ENCODE measurements around the gene LSS.
"Not testable (repeated sequence)": the region's sequence is repeated elsewhere in the genome, so short reads cannot be mapped to it uniquely, and the experiment has no call there.

LSS gene

DNA sequence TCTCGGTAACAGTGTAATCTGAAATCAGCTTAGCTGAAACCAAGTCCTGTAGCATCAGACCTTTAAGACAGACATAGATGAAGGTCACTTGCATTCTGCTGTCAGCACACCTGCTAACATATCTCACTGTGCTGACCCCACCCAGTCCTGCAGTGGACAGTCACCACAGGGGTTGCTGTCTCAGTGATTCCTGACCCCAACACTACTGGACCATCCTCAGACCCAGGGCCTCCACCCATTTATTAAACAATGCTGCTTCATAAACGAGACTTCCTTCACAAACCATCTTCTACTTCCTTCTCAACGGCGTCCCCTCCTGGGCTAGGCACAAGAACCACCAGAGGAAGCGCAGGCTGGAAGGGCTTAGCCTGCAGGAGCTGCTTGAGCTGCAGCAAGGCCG, 17.8 kb upstream of the LSS start:
- DNase-seq (ENCODE audit: low read depth in 2 of 2, low spot score in 1 of 2): no peak

GRCh38 chr21:46245213-46245915, 16.8 kb upstream of the LSS start:
- no peak for DNase-seq (ENCODE audit: low read depth in 2 of 2, low spot score in 1 of 2)

GRCh38 chr21:46244602-46245001, 16.0 kb upstream of the LSS start:
- DNase-seq (ENCODE audit: low read depth in 2 of 2, low spot score in 1 of 2): no peak

GRCh38 chr21:46243960-46244361, 15.4 kb upstream of the LSS start:
- DNase-seq (ENCODE audit: low read depth in 2 of 2, low spot score in 1 of 2): no peak

DNA sequence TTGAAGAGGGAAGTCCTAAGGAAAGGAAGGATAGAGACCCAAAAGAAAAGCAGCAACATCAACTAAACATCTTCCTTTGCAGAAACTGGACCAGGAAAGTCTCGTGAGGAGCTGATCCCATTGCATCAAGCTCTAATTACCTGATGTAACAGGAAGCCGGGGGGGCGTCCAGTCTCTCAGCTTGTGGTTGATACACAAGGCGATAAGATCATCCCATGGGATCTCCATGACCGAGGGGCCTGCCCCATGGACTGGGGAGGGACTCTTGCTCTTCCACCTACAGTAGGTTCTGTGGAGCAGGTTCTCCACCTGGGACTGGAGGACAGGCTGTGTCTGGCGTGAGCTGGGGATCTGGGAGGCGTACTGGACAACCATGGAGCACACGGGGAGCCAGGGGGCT, 14.8 kb upstream of the LSS start:
- DNase-seq (ENCODE audit: low read depth in 2 of 2, low spot score in 1 of 2): no peak

DNA sequence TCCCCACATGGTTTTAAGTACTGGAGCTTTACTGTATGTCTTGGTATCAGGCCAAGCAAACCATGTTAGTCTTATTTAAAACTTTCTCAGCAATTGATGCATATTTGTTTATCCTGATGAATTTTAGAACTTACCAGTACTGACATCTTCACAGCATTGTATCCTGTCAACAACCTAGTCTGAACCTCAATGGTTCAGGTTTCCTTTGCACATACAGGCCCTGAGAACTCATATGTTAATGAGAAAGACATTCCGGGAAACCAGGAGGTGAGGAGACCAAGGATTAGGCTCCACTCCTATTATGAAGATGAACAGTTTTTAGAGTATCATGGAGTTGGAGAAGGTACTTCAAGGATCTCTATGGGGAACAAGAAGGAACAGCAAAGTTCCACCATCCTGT, 13.0 kb upstream of the LSS start:
- not testable (repeated sequence) for DNase-seq (ENCODE audit: low read depth in 2 of 2, low spot score in 1 of 2)

GRCh38 chr21:46239817-46240325, 11.3 kb upstream of the LSS start:
- DNase-seq (ENCODE audit: low read depth in 2 of 2, low spot score in 1 of 2): no peak

GRCh38 chr21:46237474-46237873, 8.9 kb upstream of the LSS start:
- DNase-seq (ENCODE audit: low read depth in 2 of 2, low spot score in 1 of 2): no peak

GRCh38 chr21:46234436-46234950, 5.9 kb upstream of the LSS start:
- DNase-seq (ENCODE audit: low read depth in 2 of 2, low spot score in 1 of 2): no peak

DNA sequence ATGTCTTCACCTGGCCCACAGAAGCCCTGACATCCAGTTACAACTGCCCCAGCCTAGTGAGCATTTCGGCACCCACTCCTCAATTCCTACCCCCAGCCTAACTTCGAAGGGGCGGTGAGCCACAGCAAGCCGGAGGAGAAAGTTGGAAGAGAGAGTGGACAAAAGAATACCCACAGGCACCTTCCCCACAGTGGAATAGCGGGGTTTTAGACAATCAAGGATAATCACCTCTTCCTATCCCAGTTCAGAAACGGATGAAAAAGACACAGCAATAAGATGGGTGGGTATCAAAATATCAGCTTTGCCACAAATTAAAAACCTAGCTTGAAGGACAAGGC, 1.3 kb upstream of the LSS start:
- DNase-seq (ENCODE audit: low read depth in 2 of 2, low spot score in 1 of 2): no peak

DNA sequence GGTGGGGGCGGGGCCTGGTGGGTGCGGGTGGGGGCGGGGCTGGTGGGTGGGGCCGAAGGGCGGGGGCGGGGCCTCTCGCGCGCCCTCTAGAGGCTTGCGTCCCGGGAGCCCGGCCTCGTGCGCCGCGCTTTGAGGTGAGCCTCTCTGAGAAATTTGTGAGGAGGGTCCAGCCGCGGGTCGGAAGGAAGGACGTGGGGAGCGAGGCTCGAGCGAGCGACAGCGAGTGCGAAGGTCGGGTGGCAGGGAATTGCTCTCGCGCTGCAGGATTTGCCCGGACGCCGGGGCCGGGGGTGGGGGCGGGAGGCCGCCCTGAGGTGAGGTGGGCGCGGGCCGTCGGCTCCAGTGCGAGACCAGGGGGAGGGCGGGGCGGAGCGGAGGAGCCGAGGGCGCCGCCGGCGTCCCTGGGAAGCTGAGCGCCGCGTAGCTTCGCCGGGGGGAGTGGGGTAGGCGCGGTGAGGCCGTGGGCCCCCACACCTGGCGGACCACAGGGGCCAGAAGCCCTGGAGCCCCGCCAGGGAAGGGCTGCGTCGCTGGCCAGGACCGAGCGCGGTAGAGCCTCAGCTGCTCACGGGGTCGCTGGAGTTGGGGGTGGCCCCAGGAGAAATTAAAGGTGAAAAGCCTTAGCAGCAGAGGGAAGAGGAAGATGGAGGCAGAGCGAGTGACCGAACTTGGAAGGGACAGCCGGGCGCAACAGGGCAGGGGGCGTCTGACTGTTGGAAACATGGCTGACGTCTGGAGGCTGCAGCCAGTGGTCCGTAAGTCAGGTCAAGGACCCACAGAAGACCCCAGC, 754 bp upstream of the LSS start:
- no peak for DNase-seq (ENCODE audit: low read depth in 2 of 2, low spot score in 1 of 2)

- DNase-seq (ENCODE audit: low read depth in 2 of 2, low spot score in 1 of 2): no peak
Observed at GRCh38 chr21:46227811-46228344, 696 bp downstream of the LSS start.

- no peak for DNase-seq (ENCODE audit: low read depth in 2 of 2, low spot score in 1 of 2)
Observed at GRCh38 chr21:46226920-46227599, 1.5 kb downstream of the LSS start.

- no peak for DNase-seq (ENCODE audit: low read depth in 2 of 2, low spot score in 1 of 2)
Observed at GRCh38 chr21:46226146-46226545, 2.4 kb downstream of the LSS start.

GRCh38 chr21:46223661-46224060, 4.9 kb downstream of the LSS start:
- not testable (repeated sequence) for DNase-seq (ENCODE audit: low read depth in 2 of 2, low spot score in 1 of 2)

DNA sequence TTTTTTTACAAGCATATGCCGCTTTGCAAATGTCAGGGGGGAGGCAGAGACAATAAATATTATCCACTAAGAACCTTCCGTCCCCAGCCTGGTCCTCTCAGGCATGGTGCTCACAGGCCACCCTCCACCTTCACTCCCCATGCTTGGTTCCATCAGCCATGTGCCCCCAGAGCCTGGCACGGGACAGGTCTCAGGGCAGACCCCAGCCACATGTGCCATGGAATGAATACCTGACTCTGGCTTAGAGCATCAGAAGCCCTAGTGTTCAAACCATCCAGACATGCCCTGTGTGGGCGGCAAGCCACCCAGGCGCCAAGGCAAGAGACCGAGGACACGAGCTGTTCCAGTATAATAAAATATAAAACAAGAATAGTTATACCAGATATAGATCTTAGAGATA, 5.4 kb downstream of the LSS start:
- DNase-seq (ENCODE audit: low read depth in 2 of 2, low spot score in 1 of 2): no peak

DNA sequence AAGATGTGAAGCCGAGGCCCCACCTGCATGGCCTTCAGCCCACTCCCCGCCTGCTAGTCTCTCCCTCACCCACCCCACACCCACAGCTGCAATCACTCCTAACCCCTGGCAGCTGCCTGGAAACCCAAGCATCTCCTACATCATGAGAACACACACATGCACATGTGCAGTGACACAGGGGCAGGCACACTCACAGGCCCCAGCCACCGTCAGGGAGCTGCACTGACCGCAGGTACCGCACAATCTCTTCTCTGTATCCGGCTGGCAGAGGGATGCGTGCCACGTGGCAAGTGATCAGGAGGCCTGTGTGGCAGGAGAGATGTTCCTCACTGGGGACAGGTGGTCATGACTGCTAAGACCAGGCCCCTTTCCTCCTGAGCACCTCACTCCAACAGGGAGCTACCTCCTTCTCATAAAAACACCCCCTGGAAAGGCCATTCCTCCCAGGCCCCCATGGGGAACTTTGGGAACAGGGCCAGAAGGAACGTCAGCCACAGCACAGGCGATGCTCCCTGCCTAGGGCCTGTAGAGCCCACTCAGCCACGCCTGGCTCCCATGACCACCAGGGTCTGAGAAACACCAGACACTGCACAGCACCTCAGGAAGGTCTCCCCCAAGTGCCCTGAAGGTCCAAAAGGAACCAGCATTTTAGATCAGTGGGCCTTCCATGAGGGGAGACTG, 6.0 kb downstream of the LSS start:
- no peak for DNase-seq (ENCODE audit: low read depth in 2 of 2, low spot score in 1 of 2)

DNA sequence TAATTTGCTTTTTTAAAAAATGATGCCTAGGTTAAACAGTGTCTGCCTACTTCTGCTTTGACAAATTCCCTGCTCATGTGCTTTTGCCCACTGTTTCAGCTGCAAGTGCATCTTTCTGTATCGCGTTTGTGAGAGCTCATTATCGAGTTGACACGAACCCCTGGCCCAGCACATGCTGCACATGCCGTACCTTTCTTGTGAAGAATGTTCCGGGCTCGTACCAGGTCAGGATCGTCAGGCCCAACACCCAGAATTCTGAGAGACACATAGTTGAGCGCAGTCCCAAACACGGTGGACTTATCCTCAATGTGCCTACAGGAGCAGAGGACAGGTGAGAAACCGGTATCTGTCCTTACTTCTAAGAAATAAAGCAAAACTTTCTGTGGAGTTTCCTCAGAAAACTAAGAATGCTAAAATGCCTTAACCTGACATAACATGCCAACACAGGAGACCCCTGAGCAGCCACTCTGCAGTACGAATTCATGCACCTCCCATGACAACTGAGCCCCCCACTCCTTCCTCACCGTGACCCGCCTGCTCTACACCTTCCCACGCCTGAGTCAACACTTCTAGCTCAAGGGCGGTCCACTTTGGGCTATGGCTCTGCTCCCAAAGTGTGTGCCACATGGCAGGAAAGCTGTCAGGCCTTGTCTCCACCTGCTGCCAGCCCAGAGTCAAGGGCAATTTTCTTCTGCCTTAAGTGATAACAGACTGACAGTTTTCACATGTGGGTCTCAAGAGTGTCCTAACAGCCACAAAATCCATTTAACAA, 6.7 kb downstream of the LSS start:
- DNase-seq (ENCODE audit: low read depth in 2 of 2, low spot score in 1 of 2): no peak

DNA sequence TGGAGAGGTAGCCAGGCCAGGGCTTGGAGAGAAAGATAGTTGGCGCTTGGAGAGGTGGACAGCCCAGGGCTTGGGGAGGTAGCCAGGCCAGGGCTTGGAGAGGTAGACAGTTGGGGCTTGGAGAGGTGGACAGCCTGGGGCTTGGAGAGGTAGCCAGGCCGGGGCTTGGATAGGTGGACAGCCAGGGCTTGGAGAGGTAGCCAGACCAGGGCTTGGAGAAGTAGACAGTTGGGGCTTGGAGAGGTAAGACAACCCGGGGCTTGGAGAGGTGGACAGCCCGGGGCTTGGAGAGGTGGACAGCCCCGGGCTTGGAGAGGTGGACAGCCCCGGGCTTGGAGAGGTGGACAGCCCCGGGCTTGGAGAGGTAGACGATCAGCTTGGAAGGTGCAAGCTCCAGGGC, 7.7 kb downstream of the LSS start:
- DNase-seq (ENCODE audit: low read depth in 2 of 2, low spot score in 1 of 2): no peak

GRCh38 chr21:46220275-46220810, 8.2 kb downstream of the LSS start:
- DNase-seq (ENCODE audit: low read depth in 2 of 2, low spot score in 1 of 2): no peak
